GM12892 (cell line): ENCODE data around the gene SFXN4.

Experiments used
- POLR2A ChIP-seq: IDR thresholded peaks from 2 replicates; pipeline ENCODE4 v1.6.1; 2011; ENCODE audit warnings: low read depth, low read length, control low read depth
- TAF1 ChIP-seq: IDR thresholded peaks from 2 replicates; pipeline ENCODE4 v1.6.1; 2011; ENCODE audit warnings: low read depth, mild to moderate bottlenecking, control low read depth, low read length, borderline replicate concordance

DNA sequence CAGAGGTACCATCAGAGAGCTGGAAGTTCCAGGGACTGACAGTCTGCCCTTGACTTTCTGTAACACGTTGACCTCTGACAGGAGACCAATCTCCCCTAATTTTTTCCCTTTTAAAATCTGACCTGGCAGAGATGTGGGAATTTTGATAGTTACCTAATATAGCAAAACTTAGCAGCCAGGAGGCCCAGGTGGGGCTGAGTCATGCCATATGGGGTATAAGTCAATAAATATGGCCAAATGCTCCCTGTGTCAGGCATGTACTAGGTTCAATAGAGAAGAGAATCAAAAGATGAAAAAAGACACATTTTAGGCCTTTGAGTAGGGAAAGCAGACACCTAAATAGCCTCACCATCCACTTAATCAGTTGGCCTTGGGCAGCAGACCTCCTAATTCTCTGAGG lies 35.7 kb upstream of the SFXN4 start:
- no peak for TF ChIP-seq POLR2A
- TF ChIP-seq TAF1: no peak
